T1000 (cell line): ENCODE results near the gene TPO.
"Not testable (repeated sequence)": the region's sequence is repeated elsewhere in the genome, so short reads cannot be mapped to it uniquely, and the experiment has no call there.

ENCODE experiments used
- DNase-seq: peaks from one replicate; lab custom pipeline; 2025; ENCODE audit warnings: mixed read lengths; lab: John Stamatoyannopoulos, UW

TPO gene

GRCh38 chr2:1502891-1503304 lies 89.6 kb downstream of the TPO start:
- DNase-seq, result no peak

GRCh38 chr2:1503471-1504310 lies 90.4 kb downstream of the TPO start:
- no peak for DNase-seq

DNA sequence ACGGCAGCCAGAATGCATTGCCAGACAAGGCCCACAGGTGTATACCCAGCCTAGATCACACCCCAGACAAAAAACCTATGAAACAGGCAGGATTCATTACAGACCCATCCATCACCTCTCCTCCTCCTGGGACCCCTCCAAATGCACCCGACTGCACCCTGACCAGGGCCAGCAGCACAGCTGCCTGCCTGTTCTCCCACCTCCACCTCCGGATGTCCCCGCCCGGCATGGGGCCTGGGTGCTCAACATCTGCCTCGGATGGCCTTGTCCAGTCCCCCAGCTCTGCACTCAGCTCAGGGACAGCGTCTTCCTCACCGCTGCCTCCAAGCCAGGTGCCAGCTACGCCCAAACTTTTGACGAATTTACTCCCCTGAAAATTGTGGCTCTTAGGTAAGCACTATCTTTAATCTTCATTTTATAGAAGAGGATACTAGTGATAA lies 91.1 kb downstream of the TPO start:
- no peak for DNase-seq

GRCh38 chr2:1505031-1505441 lies 91.8 kb downstream of the TPO start:
- no peak for DNase-seq

GRCh38 chr2:1509271-1510065 lies 96.2 kb downstream of the TPO start:
- no peak for DNase-seq

DNA sequence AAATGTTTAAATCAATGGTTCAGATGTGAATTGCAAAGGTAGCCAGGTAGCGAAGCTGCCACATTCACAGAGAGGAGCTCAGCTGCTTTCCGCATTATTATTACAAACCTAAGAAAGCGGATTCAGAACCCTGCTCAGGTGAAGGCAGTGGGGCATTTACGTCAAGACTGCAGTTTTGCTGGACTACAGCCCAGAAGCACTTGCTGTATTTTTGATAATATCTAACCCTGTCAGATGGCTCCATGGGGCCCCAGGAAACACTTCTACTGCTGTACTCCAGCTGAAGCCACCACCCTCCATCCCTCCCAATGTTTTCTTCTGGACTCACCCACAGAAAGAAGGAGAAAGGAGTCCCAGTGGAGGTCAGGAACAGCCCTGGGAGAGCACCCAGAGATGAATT lies 96.9 kb downstream of the TPO start:
- DNase-seq, result no peak

- DNase-seq, result no peak
Measured at GRCh38 chr2:1511455-1511854, 98.2 kb downstream of the TPO start.

- DNase-seq, result no peak
Measured at GRCh38 chr2:1512321-1513289, 99.3 kb downstream of the TPO start.

- no peak for DNase-seq
Measured at GRCh38 chr2:1514391-1515072, 101.3 kb downstream of the TPO start.

DNA sequence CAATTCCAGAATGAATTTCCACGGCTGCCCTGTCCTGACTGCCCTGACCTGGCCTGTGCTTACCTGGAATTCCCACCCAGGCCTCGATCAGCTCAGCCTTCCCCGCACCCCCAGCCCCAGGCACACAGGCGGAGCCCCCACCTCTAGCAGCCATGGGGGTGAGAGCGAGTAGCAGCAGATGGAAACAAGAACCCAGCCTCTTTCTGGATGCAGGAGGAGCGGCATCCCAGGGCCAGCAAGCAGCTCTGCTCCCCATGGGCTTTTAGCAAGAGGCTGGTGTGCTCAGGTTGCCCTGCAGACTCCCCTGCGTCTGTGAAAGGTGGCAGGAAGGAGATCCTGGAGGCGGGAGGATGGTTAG lies 101.8 kb downstream of the TPO start:
- no peak for DNase-seq

DNA sequence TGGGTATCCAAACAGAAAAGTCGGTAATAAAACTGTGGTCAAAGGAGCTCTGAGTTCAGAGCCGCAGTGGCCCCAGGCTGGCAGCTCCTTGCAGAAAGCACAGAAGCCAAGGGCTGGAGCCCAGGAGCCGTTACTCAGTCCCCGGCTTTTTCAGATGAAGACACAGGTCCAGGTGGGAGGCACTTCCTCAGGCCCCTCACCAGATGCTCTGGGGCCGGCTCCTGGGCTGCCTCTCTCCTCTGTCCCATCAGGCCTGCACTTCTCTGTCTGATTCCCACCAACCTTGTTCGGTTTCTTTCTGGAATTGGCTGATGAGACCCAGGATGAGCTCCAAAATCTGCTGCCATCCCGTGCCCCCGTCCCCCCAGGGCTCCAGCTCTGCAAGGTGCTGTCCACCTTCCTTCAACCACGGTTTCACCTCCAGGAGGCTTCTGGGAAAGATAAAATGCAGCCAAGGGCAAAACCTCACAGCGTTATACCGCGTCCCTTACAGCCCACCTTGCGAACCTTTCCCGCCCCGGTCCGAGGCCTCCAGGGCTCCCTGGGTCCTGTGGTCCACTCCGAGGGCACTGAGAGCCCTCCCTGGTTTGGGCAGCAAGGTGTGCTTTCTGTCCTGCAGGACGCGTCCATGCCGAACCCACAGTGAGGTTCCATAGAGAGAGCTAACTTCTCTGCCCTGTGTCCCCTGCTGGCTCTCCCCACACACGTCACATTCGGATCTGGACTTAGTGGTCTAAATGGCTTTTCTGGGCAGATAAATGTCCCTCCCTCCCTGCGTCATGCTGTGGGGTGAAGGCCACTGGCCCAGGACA lies 102.9 kb downstream of the TPO start:
- no peak for DNase-seq

- DNase-seq, result no peak
Measured at GRCh38 chr2:1516798-1517060, 103.5 kb downstream of the TPO start.

GRCh38 chr2:1517291-1517690 lies 104.0 kb downstream of the TPO start:
- DNase-seq, result not testable (repeated sequence)

- DNase-seq, result no peak
Measured at GRCh38 chr2:1517786-1518185, 104.5 kb downstream of the TPO start.

- no peak for DNase-seq
Measured at GRCh38 chr2:1518331-1518803, 105.1 kb downstream of the TPO start.

DNA sequence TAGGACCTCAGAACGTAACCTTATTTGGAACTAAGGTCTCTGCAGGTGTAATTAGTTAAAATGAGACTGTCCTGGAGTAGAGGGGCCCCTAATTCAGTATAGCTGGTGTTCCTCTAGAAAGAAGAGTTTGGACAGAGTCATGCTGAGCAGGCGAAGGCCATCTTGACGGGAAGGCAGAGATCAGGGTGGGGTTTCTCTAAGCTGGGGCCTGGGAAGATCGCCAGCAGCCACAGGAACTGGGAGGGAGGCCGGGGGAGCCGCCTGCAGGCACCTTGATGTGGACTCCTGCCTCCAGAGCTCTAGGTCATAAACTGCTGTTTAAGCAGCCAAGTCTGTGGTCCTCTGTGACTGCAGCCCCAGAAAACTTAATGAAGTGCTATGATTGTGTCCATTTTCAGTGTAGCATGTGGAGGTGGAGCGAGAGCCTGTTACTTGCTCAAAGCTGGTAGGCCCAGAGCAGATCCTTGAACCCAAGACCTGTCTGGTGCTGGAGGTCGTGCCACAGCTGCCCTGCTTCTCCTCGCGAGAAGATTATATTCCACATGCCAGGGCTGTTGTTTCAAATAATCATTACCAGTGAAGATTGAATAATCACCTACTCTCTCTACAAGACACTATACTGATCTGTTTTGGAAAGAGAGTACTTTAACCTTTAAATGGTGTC lies 105.7 kb downstream of the TPO start:
- DNase-seq, result no peak

DNA sequence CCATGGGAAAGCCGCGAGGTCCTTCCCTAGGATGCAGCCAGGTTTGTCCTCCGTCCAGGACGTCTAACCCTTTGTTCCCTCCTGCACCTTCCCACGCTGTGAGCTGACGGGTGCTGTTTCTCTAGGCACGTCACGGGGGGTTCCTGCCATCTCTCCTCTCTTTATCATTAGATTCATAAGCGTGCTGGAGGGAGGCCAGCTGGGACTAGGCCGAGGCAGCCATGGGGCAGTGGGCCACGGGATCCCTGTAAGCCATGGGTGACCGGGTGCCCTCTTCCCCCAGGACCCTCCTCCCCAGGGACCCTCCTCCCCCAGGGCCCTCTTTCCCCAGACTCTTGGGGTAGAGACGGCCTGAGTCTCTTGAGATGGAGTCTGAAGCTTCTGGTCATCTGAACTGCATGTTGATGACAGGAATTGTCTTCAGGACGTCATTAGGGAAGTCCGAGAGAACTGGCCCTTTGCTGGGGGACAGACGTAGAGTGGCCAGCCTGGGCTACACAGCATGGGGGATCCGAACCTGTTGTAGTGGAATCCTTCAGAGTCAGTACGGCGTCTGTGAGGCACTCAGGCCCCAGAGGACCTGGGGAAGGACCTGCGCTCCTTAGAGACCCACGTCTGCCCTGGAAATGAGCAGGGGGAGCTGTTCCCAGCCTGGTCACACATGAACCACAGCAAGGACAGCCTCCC lies 108.1 kb downstream of the TPO start:
- DNase-seq, result no peak

DNA sequence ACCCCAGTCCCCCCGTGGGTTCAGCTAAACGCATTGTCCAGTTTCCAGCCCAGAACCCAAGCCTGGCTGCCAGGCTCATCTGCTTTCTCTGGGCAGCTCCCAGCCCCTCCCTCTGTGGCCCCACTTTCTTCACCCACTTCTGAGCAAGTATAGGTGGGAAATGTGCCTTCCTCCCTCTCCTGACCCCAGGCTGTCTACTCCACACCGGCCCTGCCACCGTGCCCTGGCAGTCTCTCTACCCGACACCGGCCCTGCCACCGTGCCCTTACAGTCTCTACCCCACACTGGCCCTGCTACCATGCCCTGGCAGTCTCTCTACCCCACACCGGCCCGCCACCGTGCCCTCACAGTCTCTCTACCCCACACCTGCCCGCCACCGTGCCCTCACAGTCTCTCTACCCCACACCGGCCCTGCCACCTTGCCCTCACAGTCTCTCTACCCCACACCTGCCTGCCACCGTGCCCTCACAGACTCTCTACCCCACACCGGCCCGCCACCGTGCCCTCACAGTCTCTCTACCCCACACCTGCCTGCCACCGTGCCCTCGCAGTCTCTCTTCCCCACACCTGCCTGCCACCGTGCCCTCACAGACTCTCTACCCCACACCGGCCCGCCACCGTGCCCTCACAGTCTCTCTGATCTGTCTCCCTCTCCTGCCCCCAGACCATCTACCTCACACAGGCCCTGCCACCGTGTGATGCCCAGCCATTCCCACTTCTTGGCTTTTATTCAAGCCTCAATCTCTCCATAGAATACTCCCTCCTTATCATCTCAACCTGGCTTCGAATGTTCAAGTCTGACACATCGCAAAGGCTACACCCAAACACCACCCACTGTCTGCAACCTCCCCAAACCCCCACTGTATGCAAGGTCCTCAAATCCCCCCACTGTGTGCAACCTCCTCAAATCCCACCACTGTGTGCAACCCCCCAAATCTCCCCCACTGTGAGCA lies 108.9 kb downstream of the TPO start:
- DNase-seq, result no peak
